K562 (cell line): Measurements from ENCODE around the gene FILIP1L. TPM values are rescaled to one million over a fixed set of nuclear protein-coding genes. Genes with fewer than 3 reads are reported as not detected.

Experiments used
- ATAC-seq: fragments of 200-7000 bp; cut with Tn5 transposase; 3 replicates; pipeline ENCODE4 v1.9.1; 2020; ENCODE audit warnings: moderate library complexity
- BruUV-seq: library from RNA; stranded (reverse); fragments of 400-500 nt; replicated peaks from 2 replicates; lab custom pipeline; 2021; lab: Mats Ljungman, UMichigan
- CTCF ChIA-PET: fragments of 300-600 bp; formaldehyde crosslinking; extraction: SDS; loops from one replicate; lab custom pipeline; 2021; ENCODE audit warnings: low intra/inter-chr PET ratio; lab: Yijun Ruan, JAX
- POLR2A ChIA-PET: fragments of 300-600, 350-650 bp; sonication (Branson Sonifier 250); formaldehyde crosslinking; extraction: SDS; loops from one replicate; lab custom pipeline; 2021; ENCODE audit warnings: antibody characterized with exemption, inconsistent platforms; lab: Yijun Ruan, JAX
- DNase-seq, 4 experiments: peaks; one replicate each; pipeline versions ENCODE4 v3.0.0 to v3.0.0-alpha.2; 2011 to 2018; ENCODE audit warnings: low spot score in 3 of 4, mixed read lengths in 3 of 4; ENCODE audit errors: extremely low read depth in 1 of 4
- FAIRE-seq: peaks from 2 replicates; lab custom pipeline; 2011; peaks lifted over from hg19 to GRCh38; lab: Jason Lieb, UNC
- H2AFZ ChIP-seq: 2 replicates; pipeline ENCODE4 v1.6.0; 2011; ENCODE audit warnings: low read depth, low read length, control low read depth, inconsistent platforms
- H3K27ac ChIP-seq: fragments of 200-600 bp; 3 replicates; pipeline ENCODE4 v1.8.0; 2011; ENCODE audit warnings: low read depth, mild to moderate bottlenecking, control low read depth, inconsistent platforms, low read length, moderate library complexity, mixed read lengths; ENCODE audit errors: extremely low read depth
- H3K27me3 ChIP-seq, 2 experiments: fragments of 300-600 bp in 1 of 2; 2 replicates in 1 of 2; 3 replicates in 1 of 2; pipeline versions ENCODE4 v1.6.0 to v1.8.0; 2011; ENCODE audit warnings: inconsistent platforms in 2 of 2, low read length in 2 of 2, mild to moderate bottlenecking in 1 of 2, mixed read lengths in 1 of 2, moderate library complexity in 1 of 2; ENCODE audit not compliant: control insufficient read depth in 2 of 2, insufficient read depth in 2 of 2
- H3K36me3 ChIP-seq: fragments of 300-600 bp; 3 replicates; pipeline ENCODE4 v1.8.0; 2011; ENCODE audit warnings: mild to moderate bottlenecking, low read length, inconsistent platforms; ENCODE audit not compliant: control insufficient read depth, insufficient read depth
- H3K4me1 ChIP-seq, 2 experiments: fragments of 200-600 bp in 1 of 2; replicated peaks in 1 of 2; 2 replicates in 1 of 2; 3 replicates in 1 of 2; pipeline versions ENCODE4 v1.5.1 to v1.8.0; 2011; ENCODE audit warnings: inconsistent platforms in 2 of 2, low read length in 2 of 2, mild to moderate bottlenecking in 1 of 2, mixed read lengths in 1 of 2, moderate library complexity in 1 of 2; ENCODE audit not compliant: control insufficient read depth in 2 of 2, insufficient read depth in 2 of 2
- H3K4me2 ChIP-seq: 2 replicates; pipeline ENCODE4 v1.6.1; 2011; ENCODE audit warnings: low read length, control low read depth, inconsistent platforms, mixed read lengths; ENCODE audit not compliant: insufficient read depth
- H3K4me3 ChIP-seq: fragments of 200-600 bp; sonication (generic), shearing (Covaris generic); 2 replicates; pipeline ENCODE4 v1.5.1; 2016; ENCODE audit warnings: control low read depth, inconsistent platforms
- H3K79me2 ChIP-seq: fragments of 200-600 bp; 3 replicates; pipeline ENCODE4 v1.8.0; 2011; ENCODE audit warnings: low read length, inconsistent platforms; ENCODE audit not compliant: control insufficient read depth, insufficient read depth
- H3K9ac ChIP-seq, 2 experiments: 2 replicates each; pipeline versions ENCODE4 v1.6.0 to v1.6.1; 2011; ENCODE audit warnings: low read depth in 2 of 2, low read length in 2 of 2, control low read depth in 1 of 2, inconsistent platforms in 1 of 2, mild to moderate bottlenecking in 1 of 2, mixed read lengths in 1 of 2; ENCODE audit not compliant: insufficient read depth in 1 of 2
- H3K9me1 ChIP-seq: one replicate; pipeline ENCODE4 v1.6.0; 2011; ENCODE audit warnings: inconsistent platforms, mild to moderate bottlenecking, low read length, moderate library complexity; ENCODE audit not compliant: control insufficient read depth, insufficient read depth
- H3K9me3 ChIP-seq: replicated peaks from 2 replicates; pipeline ENCODE4 v1.5.1; 2011; ENCODE audit warnings: low read depth, low read length, inconsistent platforms; ENCODE audit not compliant: control insufficient read depth, insufficient read depth
- H4K20me1 ChIP-seq: replicated peaks from 2 replicates; pipeline ENCODE4 v1.6.1; 2011; ENCODE audit warnings: low read length, inconsistent platforms, mixed read lengths; ENCODE audit not compliant: control insufficient read depth, insufficient read depth
- BMI1 ChIP-seq: fragments of 150-350 bp; IDR thresholded peaks from 2 replicates; pipeline ENCODE4 v1.6.1; 2014; ENCODE audit warnings: low read length
- CAMTA2 ChIP-seq: fragments of 250-450 bp; sonication (Bioruptor Pico); conservative IDR thresholded peaks from 2 replicates; pipeline ENCODE4 v1.5.1; 2022
- CBX5 ChIP-seq: IDR thresholded peaks from 2 replicates; pipeline ENCODE4 v1.6.1; 2014; ENCODE audit warnings: low read depth, borderline replicate concordance
- HMG20B ChIP-seq: fragments of 250-450 bp; sonication (Bioruptor Pico); IDR thresholded peaks from 2 replicates; pipeline ENCODE4 v1.5.0; 2021; ENCODE audit warnings: mild to moderate bottlenecking
- HOXB6 ChIP-seq: fragments of 250-450 bp; sonication (Bioruptor Pico); IDR thresholded peaks from 2 replicates; pipeline ENCODE4 v1.5.1; 2022; ENCODE audit warnings: mild to moderate bottlenecking, borderline replicate concordance
- ILK ChIP-seq: fragments of 450-650 bp; IDR thresholded peaks from 2 replicates; pipeline ENCODE4 v1.6.1; 2016; ENCODE audit warnings: missing genetic modification characterization, low read depth, mild to moderate bottlenecking, missing compliant biosample characterization, moderate library complexity, borderline replicate concordance
- RBM14 ChIP-seq: fragments of 200-400 bp; formaldehyde crosslinking; IDR thresholded peaks from 2 replicates; pipeline ENCODE4 v1.6.1; 2018; ENCODE audit warnings: low read depth, mild to moderate bottlenecking, low read length, moderate library complexity, borderline replicate concordance; ENCODE audit not compliant: insufficient read depth
- THRAP3 ChIP-seq: fragments of 450-650 bp; IDR thresholded peaks from 2 replicates; pipeline ENCODE4 v1.6.1; 2016; ENCODE audit warnings: mild to moderate bottlenecking, inconsistent platforms, borderline replicate concordance
- ZBTB49 ChIP-seq: sonication (generic); formaldehyde crosslinking; IDR thresholded peaks from 2 replicates; pipeline ENCODE4 v1.8.0; 2022; ENCODE audit warnings: missing genetic modification reagents, mild to moderate bottlenecking, borderline replicate concordance
- ZNF280B ChIP-seq: fragments of 250-450 bp; sonication (Bioruptor Pico); IDR thresholded peaks from 2 replicates; pipeline ENCODE4 v1.5.1; 2021; ENCODE audit warnings: mild to moderate bottlenecking
- ZNF77 ChIP-seq: fragments of 250-450 bp; sonication (Bioruptor Pico); IDR thresholded peaks from 2 replicates; pipeline ENCODE4 v1.5.0; 2020
- WGBS: fragments of 100-300 bp; shearing (Covaris generic); methylation state at CpG from one replicate; pipeline ENCODE4 v1.1.6; 2016; ENCODE audit warnings: low coverage, mixed read lengths; ENCODE audit not compliant: insufficient coverage; ENCODE audit errors: missing lambda C conversion rate; 5-methylcytosine and 5-hydroxymethylcytosine counted together
- in situ Hi-C: fragments of 300-500 bp; cut with MboI; formaldehyde crosslinking; loops from 4 replicates; pipeline ENCODE4 v1.15.0; 2018; ENCODE audit warnings: inconsistent platforms, mixed read lengths
- intact Hi-C: fragments of 100-400 bp; cut with micrococcal nuclease; formaldehyde crosslinking; loops from 2 replicates; pipeline ENCODE4 v1.14.2; 2022
- polyA plus RNA-seq, 8 experiments: library from polyadenylated mRNA; depleted of rRNA in 4 of 8; stranded (reverse) in 5 of 8; unstranded in 3 of 8; fragments of >200 nt; fragmentation: Nextera tagmentation in 2 of 8; fragmentation: Illumina TruSeq in 1 of 8; extraction: Ambion mirVana in 2 of 8; extraction: Trizol in 1 of 8; gene quantifications; 2 replicates each; pipeline versions ENCODE4 v1.2.1 to v1.2.3, GENCODE V29; 2011 to 2014; ENCODE audit warnings: inconsistent platforms in 1 of 8, missing spikeins in 1 of 8
- total RNA-seq, 7 experiments: library from RNA; depleted of rRNA in 6 of 7; stranded (reverse); fragments of >200 nt in 6 of 7; fragmentation: Illumina TruSeq in 2 of 7; extraction: Trizol in 2 of 7; gene quantifications; 2 replicates each; pipeline versions ENCODE4 v1.2.1 to v1.2.3, GENCODE V29; 2011 to 2021; ENCODE audit warnings: low replicate concordance in 1 of 7

Gene FILIP1L
- total and polyA plus RNA-seq, 9 of the 15 experiments (the other 6 are each of a cell fraction or from before 2014, with no cell fraction given): 0.50 to 2.1 (median 1.1) TPM

GRCh38 chr3:99818818-99819217 is 295.5 kb downstream of the FILIP1L start:
- Histone ChIP-seq H3K4me1 (peaks cover 5 to 12% of the 10 kb centered on the region in 2 experiments; a peak in 4 of 5 replicates), H3K36me3 (peaks cover 9% of the 10 kb centered on the region; the same call in 1 of the 3 replicates), H3K9ac (peak overlapping the region in 1 of 2 experiments; percentile 90; a peak in 2 of 4 replicates), H3K4me2 (peak overlapping the region; percentile 91), H3K4me3 (peak overlapping the region; percentile 81), H3K9me1 (no peaks in the 10 kb centered on the region), H3K27me3 (no peaks in the 10 kb centered on the region), H3K79me2 (peaks cover 61% of the 10 kb centered on the region), H3K9me3 (no peaks in the 10 kb centered on the region; the same call in 1 of the 2 replicates), H2AFZ (no peak overlapping the region), H3K27ac (no peak overlapping the region; the same call in 2 of the 3 replicates), H4K20me1 (no peaks in the 10 kb centered on the region)
- no TSS peak for BruUV-seq
- FAIRE-seq (no peak), ATAC-seq (no peak), DNase-seq (no peak)
- intact Hi-C loops (no loop called here), in situ Hi-C loops (no loop called here)
- POLR2A ChIA-PET: interaction anchor here (0.7 to 1.3 kb wide), 2 partner anchors 10 to 13 kb away, joined by 3 to 6 read pairs; no protein-coding TSS in a partner anchor
- TF ChIP-seq ZNF77 (CRISPR knock-in tag): no peak
- no peak for TF ChIP-seq ILK
- no peak for TF ChIP-seq HMG20B
- TF ChIP-seq HOXB6 (CRISPR knock-in tag): no peak
- TF ChIP-seq ZBTB49: no peak
- TF ChIP-seq ZNF280B (CRISPR knock-in tag): no peak
- no peak for TF ChIP-seq THRAP3
- TF ChIP-seq CAMTA2 (CRISPR knock-in tag): no peak
- no peak for TF ChIP-seq BMI1
- no peak for TF ChIP-seq RBM14
- no peak for TF ChIP-seq CBX5
- 52% methylated on average over 2 of the region's 2 CpGs for WGBS
- CTCF ChIA-PET: no interaction called here
